Vagina (tissue), 2 donors: Measurements from ENCODE around the gene SLC6A8.

Experiments used
- CTCF ChIP-seq, 3 experiments: fragments of 450-650 bp in 2 of 3; fragments of 200-600 bp in 1 of 3; sonication (generic) in 1 of 3; IDR thresholded peaks; one replicate each; pipeline ENCODE4 v1.5.1; 2017 to 2019; ENCODE audit warnings: antibody characterized with exemption in 3 of 3, mild to moderate bottlenecking in 2 of 3, moderate library complexity in 2 of 3
- POLR2A ChIP-seq, 2 donors: fragments of 450-650 bp; IDR thresholded peaks; one replicate each; pipeline ENCODE4 v1.6.1; 2017; ENCODE audit warnings: antibody characterized with exemption in 2 of 2, mild to moderate bottlenecking in 2 of 2, moderate library complexity in 2 of 2
- POLR2AphosphoS5 ChIP-seq, 2 donors: sonication (generic); formaldehyde crosslinking; IDR thresholded peaks; one replicate each; pipeline ENCODE4 v1.9.0; 2017; ENCODE audit warnings: antibody characterized with exemption in 2 of 2, mild to moderate bottlenecking in 2 of 2, low read depth in 1 of 2; ENCODE audit not compliant: insufficient read depth in 1 of 2

- TF ChIP-seq CTCF (IDR thresholded peaks at IDR 0.05) (no peak), POLR2A (IDR thresholded peaks at IDR 0.05) (no peak), POLR2AphosphoS5 (IDR thresholded peaks at IDR 0.05; ENCODE audit: insufficient read depth in 1 of 2, low read depth in 1 of 2) (no peak)
Measured at GRCh38 chrX:153714256-153714655, 26.5 kb downstream of the SLC6A8 start.
